HG03159 (cell line): ENCODE results near the gene PDCD5.

Experiments used
- ATAC-seq: cut with Tn5 transposase; IDR thresholded peaks from one replicate; pipeline ENCODE4 v1.9.1; 2021; ENCODE audit warnings: mild to moderate bottlenecking, moderate library complexity; ENCODE audit not compliant: unreplicated experiment

Gene PDCD5

GRCh38 chr19:32630338-32630737 is 49.3 kb downstream of the PDCD5 start:
- no peak for ATAC-seq

GRCh38 chr19:32631381-32631780 is 50.4 kb downstream of the PDCD5 start:
- ATAC-seq: no peak
